Epithelial cell of proximal tubule (primary cell): ENCODE results near the gene GRID1. TPM values are rescaled to one million over a fixed set of nuclear protein-coding genes. Genes with fewer than 3 reads are reported as not detected.

Experiments
- DNase-seq: peaks from one replicate; pipeline ENCODE4 v3.0.0-alpha.2; 2011; ENCODE audit warnings: low read depth
- H3K4me3 ChIP-seq: 2 replicates; pipeline ENCODE4 v1.5.1; 2011; ENCODE audit warnings: low read depth, mild to moderate bottlenecking, low read length
- CTCF ChIP-seq: conservative IDR thresholded peaks from 2 replicates; pipeline ENCODE4 v1.5.1; 2012; ENCODE audit warnings: low read depth, mild to moderate bottlenecking, low read length
- total RNA-seq: library from RNA; depleted of rRNA; stranded (reverse); fragments of >200 nt; gene quantifications from 2 replicates; pipeline ENCODE4 v1.2.3, GENCODE V29; 2015

GRID1 gene
- total RNA-seq, 1 donor from 2014 or later: 0.52 TPM

- no peak for DNase-seq
- TF ChIP-seq CTCF: no peak
- no peak overlapping the region for H3K4me3 ChIP-seq
Measured at GRCh38 chr10:86387178-86387794, 20.7 kb upstream of the GRID1 start.

- TF ChIP-seq CTCF: no peak
- DNase-seq: no peak
- no peak overlapping the region for H3K4me3 ChIP-seq
Measured at GRCh38 chr10:86385806-86386205, 19.2 kb upstream of the GRID1 start.

- no peak for TF ChIP-seq CTCF
- H3K4me3 ChIP-seq: no peak overlapping the region
- no peak for DNase-seq
Measured at GRCh38 chr10:86377797-86378146, 11.2 kb upstream of the GRID1 start.

- H3K4me3 ChIP-seq: peak overlapping the region; percentile 39
- TF ChIP-seq CTCF: peak; percentile 82
- DNase-seq: no peak
Measured at GRCh38 chr10:86376852-86377796, 10.5 kb upstream of the GRID1 start.

- H3K4me3 ChIP-seq: no peak overlapping the region
- no peak for TF ChIP-seq CTCF
- no peak for DNase-seq
Measured at GRCh38 chr10:86376403-86376802, 9.8 kb upstream of the GRID1 start.

GRCh38 chr10:86375204-86375603, 8.6 kb upstream of the GRID1 start:
- no peak for DNase-seq
- no peak overlapping the region for H3K4me3 ChIP-seq
- no peak for TF ChIP-seq CTCF
